HT1080 (cell line): Measurements from ENCODE around the gene LTBP1. TPM values are rescaled to one million over a fixed set of nuclear protein-coding genes. Genes with fewer than 3 reads are reported as not detected.

Experiments
- DNase-seq: peaks from one replicate; pipeline ENCODE4 v3.0.0-alpha.2; 2015; ENCODE audit warnings: low read depth
- small RNA-seq: library from RNA; depleted of rRNA; stranded (forward); fragments of <200 nt; gene quantifications from one replicate; pipeline ENCODE3, GENCODE V24; 2014
- total RNA-seq: library from RNA; depleted of rRNA; stranded (reverse); fragments of >200 nt; shearing (Covaris generic); gene quantifications from 2 replicates; pipeline ENCODE4 v1.2.3, GENCODE V29; 2014

The LTBP1 gene
- total RNA-seq, 1 experiment from 2014 or later: 40.5 TPM

DNA sequence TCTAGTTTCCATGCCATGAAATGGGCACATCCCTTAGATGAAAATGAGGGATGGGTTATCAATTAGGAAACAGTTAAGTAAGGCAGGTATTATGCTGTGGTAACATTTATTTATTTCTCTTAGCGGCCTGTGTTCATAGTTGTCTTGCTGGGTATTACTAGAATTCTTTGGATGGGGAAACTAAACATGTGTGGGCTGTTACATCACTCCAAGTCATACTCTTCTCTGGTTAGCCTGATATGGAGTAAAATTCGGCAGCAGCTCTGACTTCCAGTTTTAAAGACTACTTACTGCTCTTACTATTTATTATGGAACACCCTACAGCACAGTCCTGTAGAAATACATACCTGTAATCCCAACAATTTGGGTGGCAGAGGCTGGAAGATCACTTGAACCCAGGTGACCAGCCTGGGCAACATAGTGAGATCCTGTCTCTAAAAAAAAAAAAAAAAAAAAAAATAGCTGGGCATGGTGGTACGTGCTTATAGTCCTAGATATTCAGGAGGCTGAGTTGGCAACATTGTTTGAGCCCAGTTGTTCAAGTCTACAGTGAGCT is 496.6 kb downstream of the LTBP1 start:
- no peak for DNase-seq

DNA sequence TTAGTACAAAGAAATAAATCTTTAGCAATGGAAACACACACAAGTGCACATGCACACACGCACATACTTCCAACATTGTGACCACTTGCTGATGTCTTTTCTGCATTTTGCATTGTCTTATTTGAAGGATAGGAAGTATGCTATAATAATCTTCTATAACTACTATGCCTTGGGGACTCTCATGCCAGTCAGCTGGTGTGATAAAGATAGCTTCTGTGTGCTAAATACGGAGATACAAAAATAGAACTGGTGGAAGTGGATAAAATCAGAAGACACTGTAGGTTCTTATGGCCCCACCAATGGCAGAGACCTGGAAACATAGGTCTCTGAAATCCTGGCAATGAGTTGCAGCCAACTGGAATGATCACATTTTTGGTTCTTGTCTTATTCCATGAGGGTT is 498.2 kb downstream of the LTBP1 start:
- no peak for DNase-seq

GRCh38 chr2:33448220-33448899 is 501.6 kb downstream of the LTBP1 start:
- DNase-seq: no peak

Small RNA genes within 50 kb of the gene (small RNA-seq; reads per million reads assigned to genes)
- gene RF00019 (not detected), gene RNA5SP91 (not detected), gene RNA5SP92 (not detected)
